Measurements from ENCODE around the gene PTPRG. TPM values are rescaled to one million over a fixed set of nuclear protein-coding genes. Genes with fewer than 3 reads are reported as not detected.

PTPRG gene
- total and polyA plus RNA-seq, 7 donors: 0.69 to 76.3 (median 62.7) TPM

GRCh38 chr3:61974662-61975061, 413.3 kb downstream of the PTPRG start:
- DNase-seq: no peak
- Histone ChIP-seq H3K4me1 (peaks cover 0 to 9% (median 4%) of the 10 kb centered on the region in 4 donors), H3K4me3 (no peak overlapping the region), H3K36me3 (no peaks in the 10 kb centered on the region), H3K27ac (no peak overlapping the region), H3K9me3 (no peaks in the 10 kb centered on the region), H3K27me3 (no peaks in the 10 kb centered on the region)
- TF ChIP-seq POLR2A (IDR thresholded peaks at IDR 0.05) (no peak), POLR2AphosphoS5 (IDR thresholded peaks at IDR 0.05) (no peak)
- WGBS, 2 donors: 58 to 71% methylated on average over 2 of the region's 2 CpGs
- intact Hi-C loops (cut with DNase I): no loop called here

- H3K9me3 ChIP-seq: no peaks in the 10 kb centered on the region
- H3K4me1 ChIP-seq: peaks cover 0 to 14% (median 9%) of the 10 kb centered on the region in 4 donors
- no peak overlapping the region for H3K4me3 ChIP-seq
- DNase-seq: no peak
- TF ChIP-seq POLR2AphosphoS5 (IDR thresholded peaks at IDR 0.05) (no peak), EP300 (IDR thresholded peaks at IDR 0.05) (no peak), POLR2A (IDR thresholded peaks at IDR 0.05) (no peak), CTCF (IDR thresholded peaks at IDR 0.05) (no peak)
- intact Hi-C loops (cut with DNase I): no loop called here
- no peaks in the 10 kb centered on the region for H3K36me3 ChIP-seq
- H3K27ac ChIP-seq: no peak overlapping the region
- no peaks in the 10 kb centered on the region for H3K27me3 ChIP-seq
- WGBS, 2 donors: 72 to 89% methylated on average over 3 of the region's 3 CpGs
Measured at GRCh38 chr3:61975199-61975598, 413.8 kb downstream of the PTPRG start.

- WGBS, 2 donors: 74 to 85% methylated on average over 2 of the region's 2 CpGs
- Histone ChIP-seq H3K4me1 (peaks cover 0 to 19% (median 14%) of the 10 kb centered on the region in 4 donors), H3K27me3 (no peaks in the 10 kb centered on the region), H3K9me3 (no peaks in the 10 kb centered on the region), H3K27ac (no peak overlapping the region), H3K4me3 (no peak overlapping the region), H3K36me3 (no peaks in the 10 kb centered on the region)
- intact Hi-C loops (cut with DNase I): no loop called here
- DNase-seq: no peak
- TF ChIP-seq POLR2A (IDR thresholded peaks at IDR 0.05): no peak
- no peak for TF ChIP-seq CTCF (IDR thresholded peaks at IDR 0.05)
- no peak for TF ChIP-seq POLR2AphosphoS5 (IDR thresholded peaks at IDR 0.05)
- TF ChIP-seq EP300 (IDR thresholded peaks at IDR 0.05): no peak
Measured at GRCh38 chr3:61975936-61976335, 414.6 kb downstream of the PTPRG start.

GRCh38 chr3:61978460-61979419, 417.4 kb downstream of the PTPRG start:
- Histone ChIP-seq H3K27ac (peak overlapping the region in 2 of 4 donors; percentile 25 to 62), H3K9me3 (no peaks in the 10 kb centered on the region), H3K36me3 (no peaks in the 10 kb centered on the region), H3K27me3 (no peaks in the 10 kb centered on the region), H3K4me1 (peaks cover 0 to 19% (median 14%) of the 10 kb centered on the region in 4 donors), H3K4me3 (no peak overlapping the region)
- 80 to 87% methylated on average over 8 of the region's 8 CpGs for WGBS, 2 donors
- intact Hi-C loops (cut with DNase I): no loop called here
- DNase-seq: no peak
- TF ChIP-seq POLR2A (IDR thresholded peaks at IDR 0.05) (no peak), CTCF (IDR thresholded peaks at IDR 0.05) (no peak)

- Histone ChIP-seq H3K27ac (peak overlapping the region in 3 of 4 donors; percentile 25 to 62 (median 27)), H3K27me3 (no peaks in the 10 kb centered on the region), H3K4me3 (no peak overlapping the region), H3K9me3 (no peaks in the 10 kb centered on the region), H3K36me3 (no peaks in the 10 kb centered on the region), H3K4me1 (peaks cover 0 to 19% (median 14%) of the 10 kb centered on the region in 4 donors)
- TF ChIP-seq POLR2A (IDR thresholded peaks at IDR 0.05): no peak
- TF ChIP-seq POLR2AphosphoS5 (IDR thresholded peaks at IDR 0.05): no peak
- no peak for TF ChIP-seq CTCF (IDR thresholded peaks at IDR 0.05)
- no peak for TF ChIP-seq EP300 (IDR thresholded peaks at IDR 0.05)
- intact Hi-C loops (cut with DNase I): no loop called here
- 44 to 47% methylated on average over 2 of the region's 2 CpGs for WGBS, 2 donors
- no peak for DNase-seq
Measured at GRCh38 chr3:61979638-61980037, 418.3 kb downstream of the PTPRG start.
